ENCODE measurements around the gene RIC1. TPM values are rescaled to one million over a fixed set of nuclear protein-coding genes. Genes with fewer than 3 reads are reported as not detected.

Gene RIC1
- total and polyA plus RNA-seq, 2 of the 8 experiments (the other 6 are each of a cell fraction or from before 2014, with no cell fraction given), result 10.7 to 24.5 TPM

GRCh38 chr9:5592231-5592630 lies 36.7 kb upstream of the RIC1 start:
- no peak overlapping the region for H4K91ac ChIP-seq (replicated peaks; ENCODE audit: insufficient read length, low read length)
- no peak overlapping the region for H3K9ac ChIP-seq (replicated peaks in 1 of 4; ENCODE audit: extremely low read depth in 1 of 4, low read depth in 3 of 4, low read length in 3 of 4)
- H3K4ac ChIP-seq (replicated peaks; ENCODE audit: insufficient read length, low read depth, low read length), result no peak overlapping the region
- no peak overlapping the region for H3K18ac ChIP-seq (ENCODE audit: extremely low read depth, low read length)
- H3K9me3 ChIP-seq (ENCODE audit: insufficient read depth in 2 of 2, low read depth in 1 of 2, low read length in 1 of 2), result no peaks in the 10 kb centered on the region
- H3K27ac ChIP-seq (ENCODE audit: low read depth, low read length), result no peak overlapping the region
- no peak for DNase-seq (ENCODE audit: low read depth in 1 of 2, low spot score in 2 of 2)
- H3K23ac ChIP-seq (ENCODE audit: insufficient read length), result no peak overlapping the region
- CTCF ChIA-PET (ENCODE audit: partially characterized antibody), result interaction anchor here (0.7 to 1.6 kb wide), 4 partner anchors 9 to 167 kb away, joined by 3 to 8 read pairs (median 4); partner anchors contain the start of gene CD274
- no peak overlapping the region for H2BK120ac ChIP-seq (replicated peaks; ENCODE audit: low read depth, low read length)
- POLR2A ChIA-PET (ENCODE audit: partially characterized antibody), result no interaction called here
- H4K5ac ChIP-seq (ENCODE audit: insufficient read length, low read depth, low read length), result no peak overlapping the region
- 87% methylated on average over 3 of the region's 3 CpGs; no CpG with 5 or more reads in 1 of the 2 experiments for WGBS, 2 experiments (ENCODE audit: extremely low coverage in 1 of 2, insufficient coverage in 1 of 2, insufficient read length in 1 of 2, insufficient replicate concordance in 2 of 2, low coverage in 1 of 2, low lambda C conversion rate in 2 of 2, missing lambda C conversion rate in 1 of 2)
- H3K4me2 ChIP-seq (ENCODE audit: insufficient read depth in 1 of 2, low read depth in 2 of 2, low read length in 2 of 2), result no peak overlapping the region
- H2BK15ac ChIP-seq (ENCODE audit: low read length), result no peak overlapping the region
- H3K79me1 ChIP-seq (ENCODE audit: low read depth, low read length), result no peaks in the 10 kb centered on the region
- no peak overlapping the region for H2BK12ac ChIP-seq (ENCODE audit: low read depth, low read length)
- H3K27me3 ChIP-seq (replicated peaks in 1 of 4; ENCODE audit: control insufficient read depth in 3 of 4, extremely low read depth in 1 of 4, insufficient read depth in 3 of 4, low read length in 3 of 4), result no peaks in the 10 kb centered on the region
- H3K4me1 ChIP-seq (replicated peaks in 1 of 4; ENCODE audit: control insufficient read depth in 3 of 4, insufficient read depth in 4 of 4, low read length in 3 of 4), result no peaks in the 10 kb centered on the region
- FAIRE-seq, result no peak
- H3K23me2 ChIP-seq (ENCODE audit: low read depth, low read length), result no peaks in the 10 kb centered on the region
- H4K8ac ChIP-seq (ENCODE audit: extremely low read depth, insufficient read depth, low read length), result no peak overlapping the region
- H3K4me3 ChIP-seq (ENCODE audit: extremely low read depth in 1 of 4, insufficient read depth in 2 of 4, low read depth in 3 of 4, low read length in 4 of 4), result no peak overlapping the region
- no peak overlapping the region for H3K14ac ChIP-seq (ENCODE audit: insufficient read length)
- no peak overlapping the region for H2BK5ac ChIP-seq (ENCODE audit: low read depth, low read length)
- no peaks in the 10 kb centered on the region for H4K20me1 ChIP-seq (replicated peaks in 1 of 2; ENCODE audit: control insufficient read depth in 1 of 2, insufficient read depth in 2 of 2, low read length in 2 of 2)
- no peak overlapping the region for H2AFZ ChIP-seq (ENCODE audit: low read length)
- no peak for TF ChIP-seq FOSL1 (IDR thresholded peaks at IDR 0.05; ENCODE audit: insufficient read depth, low read depth, low read length)
- no peak overlapping the region for H3K56ac ChIP-seq (replicated peaks; ENCODE audit: insufficient read length, low read depth, low read length)
- H2AK5ac ChIP-seq (ENCODE audit: low read depth, low read length), result no peak overlapping the region
- H3K79me2 ChIP-seq (ENCODE audit: control insufficient read depth in 1 of 2, insufficient read depth in 2 of 2, low read length in 2 of 2), result no peaks in the 10 kb centered on the region
- H3K36me3 ChIP-seq (ENCODE audit: control insufficient read depth in 2 of 4, insufficient read depth in 4 of 4, low read length in 3 of 4), result no peaks in the 10 kb centered on the region
- no peak overlapping the region for H2BK20ac ChIP-seq (ENCODE audit: low read length)
